ENCODE measurements around the gene MRPS6. TPM values are rescaled to one million over a fixed set of nuclear protein-coding genes. Genes with fewer than 3 reads are reported as not detected.

MRPS6 gene
- total RNA-seq, 1 experiment from 2014 or later: 18.3 TPM

DNA sequence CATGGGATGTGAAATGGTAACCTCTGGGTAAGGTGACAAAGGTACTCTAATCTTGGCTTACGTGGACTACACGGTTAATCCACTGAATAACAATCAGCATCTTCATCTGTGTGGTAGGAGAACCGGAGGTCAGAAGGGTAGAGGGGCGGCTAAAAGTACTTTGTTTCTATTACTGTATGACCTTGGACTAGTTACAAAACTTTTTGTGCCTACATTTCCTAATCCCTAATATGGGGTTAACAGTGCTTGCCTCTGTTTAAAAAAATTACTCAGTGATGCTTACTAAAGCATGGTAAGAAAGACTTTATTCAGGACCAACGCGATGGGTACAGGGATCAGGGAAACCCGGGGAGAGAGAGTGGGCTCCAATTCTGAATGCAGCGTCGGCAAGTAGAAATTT, 1.7 kb upstream of the MRPS6 start:
- no peak for DNase-seq (ENCODE audit: low read depth)

DNA sequence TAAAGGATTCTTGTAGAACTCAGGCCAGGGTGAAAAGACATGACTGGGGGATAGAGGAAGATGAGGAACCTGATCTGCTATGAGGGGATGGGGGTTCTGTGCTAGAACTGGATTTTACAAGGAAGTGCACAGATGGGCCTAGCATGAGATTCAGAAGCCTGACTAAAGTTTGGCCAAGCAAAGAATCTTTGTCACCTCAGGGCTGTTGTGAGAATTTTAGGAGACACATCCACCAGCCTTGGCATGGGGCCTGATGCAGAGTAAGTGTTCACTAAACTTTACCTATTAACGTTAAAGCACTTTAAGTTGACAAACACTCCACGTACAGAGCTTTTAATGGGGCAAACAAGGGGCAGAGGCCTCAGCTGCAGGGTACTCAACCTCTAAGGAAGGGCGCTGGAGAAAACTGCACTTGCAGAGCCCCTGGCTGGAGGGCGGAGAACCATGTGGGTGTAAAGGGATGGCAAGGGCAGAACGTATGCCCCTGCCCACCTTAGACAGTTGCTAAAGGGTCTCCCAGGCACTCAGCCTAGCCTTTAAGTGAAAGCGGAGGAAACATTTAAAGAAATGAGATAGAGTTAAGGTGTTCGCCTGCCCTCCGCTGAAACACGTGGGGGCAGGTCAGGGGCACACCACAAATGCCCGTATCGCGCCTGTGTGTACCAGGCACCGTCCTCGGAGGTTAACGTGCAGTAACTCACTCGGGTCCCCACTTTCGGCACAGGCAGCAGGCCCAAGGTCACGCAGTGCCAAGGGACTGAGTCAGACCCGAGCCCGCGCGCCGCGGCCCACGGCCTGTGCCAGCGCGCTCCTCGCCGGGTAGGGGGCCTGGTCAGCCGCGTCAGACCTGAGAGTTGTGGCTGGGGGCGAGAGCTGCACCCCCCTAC, 990 bp upstream of the MRPS6 start:
- DNase-seq (ENCODE audit: low read depth): no peak

DNA sequence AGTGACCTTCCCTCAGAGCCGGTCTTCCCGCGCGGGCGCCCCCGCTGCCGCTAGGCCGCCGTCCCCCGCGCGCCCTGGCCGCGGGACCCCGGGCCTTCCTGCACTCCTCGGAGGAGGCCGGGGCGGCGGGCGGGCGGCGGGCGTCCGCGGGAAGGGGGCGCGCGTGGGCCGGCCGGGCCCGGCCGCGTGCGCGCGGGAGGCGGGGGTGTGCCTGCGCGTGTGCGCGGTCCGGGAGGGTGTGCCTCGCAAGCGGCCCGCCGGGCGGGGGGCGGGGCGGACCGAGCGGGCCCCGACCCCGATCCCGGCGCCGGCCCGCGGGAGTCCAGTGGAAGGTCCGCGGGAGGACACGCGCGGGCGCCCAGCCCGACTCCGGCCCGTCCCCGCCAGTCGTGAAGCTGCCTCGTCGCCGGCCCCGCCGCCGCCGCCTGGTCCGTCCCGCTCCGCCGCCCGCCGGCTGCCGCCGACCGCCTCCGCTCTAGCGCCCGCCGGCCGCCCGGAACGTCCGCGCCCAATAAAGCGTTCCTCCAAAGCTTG, 438 bp downstream of the MRPS6 start:
- peak; percentile 45 for DNase-seq (ENCODE audit: low read depth)

DNA sequence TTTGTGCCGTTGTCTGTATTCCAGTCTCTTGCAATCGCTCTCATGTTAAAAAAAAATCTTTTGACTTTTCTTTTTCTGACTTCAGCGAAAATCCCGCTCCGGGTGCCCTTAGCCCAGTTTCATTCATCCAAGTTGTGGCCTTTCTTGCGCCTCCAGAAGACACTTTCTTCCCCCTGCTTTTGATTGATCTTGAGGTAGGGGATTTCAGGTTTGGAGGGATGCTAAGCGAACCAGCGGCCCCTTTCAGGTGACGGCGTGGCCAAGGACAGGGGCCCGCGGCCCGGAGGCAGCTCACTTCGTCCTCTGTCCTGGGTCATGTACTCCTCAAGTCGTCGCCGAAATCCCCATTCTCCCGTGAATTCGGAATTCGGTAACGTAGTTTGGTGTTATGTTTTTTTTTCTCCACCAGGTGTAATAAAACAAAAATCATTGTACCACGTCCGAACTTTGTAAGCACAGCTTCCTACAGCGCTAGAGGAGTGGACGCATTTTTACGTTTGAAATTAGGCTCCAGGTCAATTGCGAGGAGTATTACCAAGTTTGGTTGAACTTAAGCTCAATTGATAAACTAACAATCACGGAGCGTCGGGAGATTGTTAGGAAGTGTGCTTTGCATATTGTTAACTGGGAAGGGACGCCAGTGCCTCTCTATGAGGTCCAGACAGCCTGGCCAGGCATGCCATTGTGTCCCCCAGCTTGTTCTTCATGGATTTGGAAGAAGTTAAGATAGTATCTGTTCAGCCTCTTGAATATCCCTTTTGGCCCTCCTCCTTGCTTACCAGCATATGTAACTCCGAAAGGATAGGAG, 1.1 kb downstream of the MRPS6 start:
- DNase-seq (ENCODE audit: low read depth): peak; percentile 17

DNA sequence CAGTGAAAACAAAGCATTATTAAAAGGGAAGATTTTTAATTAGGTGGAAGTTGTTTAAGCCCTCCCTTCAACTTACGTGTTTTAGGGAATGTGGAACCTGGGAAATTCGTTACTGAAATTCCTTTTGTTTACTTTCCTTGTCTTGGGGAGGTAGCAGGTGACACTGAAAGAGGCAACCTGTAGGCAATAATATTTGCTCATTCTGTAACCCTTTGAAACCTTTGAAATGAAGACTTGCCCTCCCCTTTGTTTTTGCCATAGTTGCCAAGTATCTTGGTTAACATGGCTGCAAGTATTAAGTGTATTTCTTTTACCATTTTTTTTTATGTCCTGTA, 1.7 kb downstream of the MRPS6 start:
- no peak for DNase-seq (ENCODE audit: low read depth)

DNA sequence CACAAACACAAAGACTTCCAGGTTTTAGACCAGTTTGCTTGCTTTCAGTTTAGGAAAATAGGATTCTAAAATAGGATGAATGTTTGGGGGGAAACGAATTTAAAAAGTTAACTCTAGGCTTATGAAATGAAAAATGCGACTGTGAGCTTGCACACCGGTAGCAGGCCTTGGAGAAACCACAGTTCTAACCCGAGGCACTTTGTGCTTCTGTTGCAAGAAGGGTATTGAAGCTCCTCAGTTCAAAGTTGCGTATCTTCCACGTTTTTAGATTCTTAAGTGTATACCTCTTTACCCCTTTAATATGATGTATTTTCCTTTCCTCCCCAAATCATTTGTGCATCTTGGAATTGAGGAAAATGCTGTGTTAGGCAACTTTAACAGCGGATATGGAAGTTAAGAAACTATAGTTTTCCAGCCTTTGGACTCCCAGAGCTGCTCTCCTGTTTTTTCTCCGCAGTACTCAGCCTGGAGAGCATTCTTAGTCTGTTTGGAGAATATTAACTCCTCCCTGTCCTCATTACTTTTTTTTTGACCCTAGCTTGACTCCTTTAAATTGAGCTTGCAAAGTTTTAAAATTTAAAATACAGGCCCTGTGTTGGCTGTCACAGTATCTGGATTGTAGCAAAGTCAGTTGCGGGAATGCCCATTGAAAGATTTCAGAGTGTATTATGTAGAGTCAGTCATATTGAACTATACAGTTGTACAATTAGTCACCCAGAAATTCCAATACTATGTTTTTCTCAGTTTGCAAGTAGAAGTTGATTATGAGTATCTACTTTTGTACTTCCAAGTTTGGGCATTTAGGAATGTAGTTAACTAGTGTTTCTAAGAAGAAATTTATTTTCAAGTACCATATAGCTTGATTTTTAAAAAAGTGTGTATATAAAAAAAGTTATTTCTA, 2.6 kb downstream of the MRPS6 start:
- no peak for DNase-seq (ENCODE audit: low read depth)

DNA sequence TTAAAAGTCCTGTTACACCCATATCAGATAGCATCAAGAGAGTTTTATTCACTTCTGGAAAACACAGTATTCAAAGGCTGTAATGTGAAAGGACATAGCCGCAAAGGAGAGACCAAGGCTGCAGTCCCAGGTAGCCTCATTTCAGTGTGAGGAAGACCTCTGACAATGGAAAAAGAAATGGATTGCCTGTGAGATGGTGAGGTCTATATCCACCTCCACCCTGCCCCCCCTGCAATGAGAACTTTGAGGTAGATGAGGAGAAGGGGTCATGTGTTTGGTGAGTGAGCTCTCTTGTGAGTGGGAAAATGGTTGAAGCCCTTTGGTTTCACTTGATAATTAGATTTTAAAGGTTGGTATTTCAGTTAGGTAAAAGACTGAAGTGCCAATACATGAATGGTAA, 3.5 kb downstream of the MRPS6 start:
- no peak for DNase-seq (ENCODE audit: low read depth)

DNA sequence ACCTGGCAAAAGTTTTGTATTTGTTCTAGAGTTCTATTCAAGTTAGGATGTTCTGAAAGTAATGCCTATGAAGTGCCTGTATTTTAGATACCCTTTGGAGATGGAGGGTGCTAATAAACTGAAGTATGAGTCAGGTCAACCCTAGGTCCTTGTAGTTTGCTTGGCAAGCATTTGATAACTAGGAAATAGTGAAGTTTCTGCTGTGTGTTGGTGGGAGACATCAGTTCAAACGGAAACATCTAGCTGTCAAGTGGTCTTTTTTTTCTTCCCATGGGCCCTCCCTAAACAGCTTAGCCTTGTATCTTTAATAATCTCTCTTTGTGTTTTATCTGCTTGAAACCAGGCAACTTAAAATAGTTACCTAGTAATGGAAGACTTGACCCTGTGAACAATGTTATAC, 4.5 kb downstream of the MRPS6 start:
- DNase-seq (ENCODE audit: low read depth): no peak

DNA sequence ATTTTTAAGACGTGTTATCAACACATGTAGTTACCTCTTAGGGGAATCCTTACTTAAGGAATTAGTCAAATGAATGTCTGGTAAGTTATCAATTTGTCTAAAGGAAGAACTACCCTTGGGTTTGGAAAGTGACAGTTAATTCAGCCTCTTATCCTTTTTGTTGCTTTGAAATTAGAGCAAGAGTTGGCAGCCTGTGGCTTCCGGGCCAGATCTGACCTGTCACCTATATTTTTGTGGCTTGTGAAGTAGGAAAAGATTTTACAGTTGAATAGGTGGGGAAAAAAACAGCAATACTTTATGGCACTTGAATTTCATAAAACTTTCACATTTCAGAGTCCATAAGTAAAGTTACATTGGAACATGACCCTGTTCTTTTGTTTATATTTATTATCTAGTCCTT, 5.5 kb downstream of the MRPS6 start:
- DNase-seq (ENCODE audit: low read depth): peak; percentile 34

DNA sequence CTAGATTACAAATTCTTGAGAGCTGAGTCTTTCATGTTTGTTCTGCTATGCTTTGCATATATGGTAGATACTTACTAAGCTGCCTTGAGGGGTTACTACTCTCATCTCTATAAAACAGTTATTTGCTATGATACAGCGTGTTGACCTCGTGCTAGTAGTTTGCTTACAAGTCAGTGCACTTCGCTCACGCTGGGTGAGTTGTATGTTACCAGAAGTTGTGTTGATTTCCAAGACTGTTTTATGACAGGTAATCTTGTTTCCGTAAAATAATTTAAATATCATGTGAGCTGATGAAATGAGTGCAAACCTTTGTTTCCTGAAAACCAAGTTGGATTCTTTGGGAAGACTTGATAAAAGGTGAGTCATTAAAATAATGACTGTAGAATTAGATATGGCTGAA, 7.3 kb downstream of the MRPS6 start:
- DNase-seq (ENCODE audit: low read depth): no peak

DNA sequence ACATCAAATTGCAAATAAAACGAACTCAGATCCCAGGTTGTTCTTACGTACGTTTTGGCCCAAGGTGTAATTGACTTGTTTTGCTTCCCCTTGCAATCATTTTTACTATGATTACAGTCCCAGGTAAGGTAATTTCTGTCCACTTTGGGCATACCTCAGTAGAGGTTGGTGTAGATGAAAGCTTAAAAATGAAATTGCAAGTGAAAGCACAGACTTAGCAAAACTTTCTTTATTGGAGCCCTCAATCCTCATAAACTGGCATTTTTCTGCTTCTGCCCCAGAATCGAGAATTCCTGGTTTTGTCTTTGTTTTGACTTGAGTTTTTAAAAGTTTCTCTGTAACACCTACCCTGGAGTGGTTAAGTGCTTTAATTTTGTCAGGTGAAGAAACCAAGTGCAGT, 9.4 kb downstream of the MRPS6 start:
- no peak for DNase-seq (ENCODE audit: low read depth)

DNA sequence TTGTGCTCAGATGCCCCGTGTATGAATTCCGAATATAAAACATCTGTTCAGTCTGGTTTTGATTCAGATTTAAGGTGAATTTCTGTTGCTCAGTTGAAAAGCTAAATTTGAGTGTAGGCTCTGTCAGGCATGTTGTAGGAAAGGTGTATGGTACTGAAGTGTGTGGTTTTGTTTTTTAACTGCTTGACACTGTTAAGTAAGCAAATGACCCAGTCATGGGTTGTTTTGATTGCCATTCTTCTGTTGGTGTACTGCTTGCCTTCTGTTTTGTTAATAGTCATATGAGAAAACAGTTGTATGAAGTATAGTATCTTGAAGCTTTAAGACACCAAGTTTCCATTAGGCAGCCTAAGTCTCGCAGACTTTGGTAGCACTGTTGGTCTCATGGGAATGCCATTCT, 10.0 kb downstream of the MRPS6 start:
- no peak for DNase-seq (ENCODE audit: low read depth)

DNA sequence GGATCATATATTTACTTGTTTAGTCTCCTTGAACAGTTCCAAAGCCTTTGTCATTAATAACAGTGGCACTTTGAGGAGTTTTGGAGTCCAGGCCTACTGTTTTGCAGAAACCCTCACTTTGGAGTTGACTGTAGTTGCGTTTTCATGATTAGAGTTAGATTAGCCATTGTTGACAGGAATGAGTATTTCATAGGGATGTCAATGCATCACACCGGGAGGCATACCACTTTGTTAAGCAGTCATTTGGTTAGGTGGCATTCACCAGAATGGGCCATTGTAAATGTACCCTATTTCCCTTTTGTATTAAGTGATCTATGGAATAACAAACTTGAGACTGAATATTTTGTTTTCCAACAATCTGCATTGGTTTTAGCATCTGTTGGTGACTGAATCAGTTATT, 11.8 kb downstream of the MRPS6 start:
- DNase-seq (ENCODE audit: low read depth): no peak

DNA sequence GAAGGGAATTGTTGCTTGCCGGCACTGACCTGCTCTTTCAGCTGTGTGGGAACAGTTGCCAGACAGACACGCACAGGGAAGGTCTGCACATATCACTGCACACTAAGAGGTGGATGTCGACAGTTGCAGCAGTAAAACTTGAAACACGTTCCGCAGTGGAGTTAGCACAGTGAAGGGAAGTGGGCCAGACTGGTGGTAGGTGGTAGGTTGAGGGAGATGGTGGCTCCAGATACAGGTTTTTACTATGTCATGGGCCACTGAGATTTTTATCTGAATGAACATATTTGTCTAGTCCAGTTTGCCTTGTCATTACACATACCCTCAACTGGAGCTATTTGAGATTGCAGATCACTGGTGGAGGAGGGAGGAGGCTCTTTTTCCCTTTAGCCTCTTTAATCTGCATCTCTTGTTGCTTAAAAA, 13.5 kb downstream of the MRPS6 start:
- no peak for DNase-seq (ENCODE audit: low read depth)

DNA sequence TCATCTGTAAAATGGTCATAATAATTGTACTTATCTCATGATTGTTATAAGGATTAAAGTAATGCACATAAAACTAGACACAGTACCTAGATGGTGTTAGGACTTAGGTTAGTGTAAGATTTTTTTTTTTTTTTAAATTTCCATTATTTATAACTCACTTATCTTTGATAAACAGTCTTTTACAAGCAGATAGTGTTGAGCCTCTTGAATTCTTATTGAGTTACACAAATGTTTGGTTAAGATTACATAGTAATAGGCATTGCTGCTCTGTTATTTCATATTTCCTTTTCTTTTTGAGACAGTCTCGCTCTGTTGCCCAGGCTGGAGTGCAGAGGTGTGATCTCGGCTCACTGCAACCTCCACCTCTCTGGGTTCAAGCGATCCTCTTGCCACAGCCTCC, 15.4 kb downstream of the MRPS6 start:
- DNase-seq (ENCODE audit: low read depth): no peak

DNA sequence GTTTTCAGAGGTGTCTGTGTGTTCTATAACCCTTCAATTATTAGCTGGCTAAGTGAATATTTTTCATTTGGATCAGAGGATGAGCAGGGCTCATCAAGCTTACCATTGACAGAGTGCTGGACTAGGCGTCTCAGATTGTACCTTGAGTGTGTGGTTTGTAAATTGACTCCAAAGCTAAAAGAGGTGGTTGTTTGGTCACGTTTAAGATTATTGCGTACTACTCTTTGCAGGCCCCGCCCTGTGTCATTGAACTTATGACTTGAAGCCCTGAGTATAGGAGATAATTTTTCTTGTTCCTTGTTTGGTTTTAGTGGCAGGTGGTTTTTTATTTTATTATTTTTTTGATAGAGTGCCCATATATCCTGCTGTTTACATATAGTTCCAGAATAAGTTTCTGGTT, 17.7 kb downstream of the MRPS6 start:
- DNase-seq (ENCODE audit: low read depth): no peak

DNA sequence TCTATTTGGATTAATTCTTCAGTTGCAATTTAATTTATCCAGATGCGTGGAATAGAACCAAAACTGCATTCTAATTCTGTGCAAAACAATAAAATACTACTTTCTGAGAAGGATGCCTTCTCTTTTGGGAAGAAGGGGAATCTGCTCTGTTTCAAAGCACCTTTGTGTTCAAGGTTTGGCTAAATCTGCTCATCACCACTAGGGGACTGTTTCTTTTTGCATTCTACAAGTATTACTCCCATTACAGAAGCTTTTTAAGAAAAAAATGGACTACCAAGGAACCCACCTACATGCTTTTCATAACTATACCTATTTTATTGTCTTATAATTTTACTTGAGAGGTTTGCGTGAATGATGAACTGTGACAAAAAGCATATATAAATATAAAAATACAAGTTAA, 18.2 kb downstream of the MRPS6 start:
- no peak for DNase-seq (ENCODE audit: low read depth)

DNA sequence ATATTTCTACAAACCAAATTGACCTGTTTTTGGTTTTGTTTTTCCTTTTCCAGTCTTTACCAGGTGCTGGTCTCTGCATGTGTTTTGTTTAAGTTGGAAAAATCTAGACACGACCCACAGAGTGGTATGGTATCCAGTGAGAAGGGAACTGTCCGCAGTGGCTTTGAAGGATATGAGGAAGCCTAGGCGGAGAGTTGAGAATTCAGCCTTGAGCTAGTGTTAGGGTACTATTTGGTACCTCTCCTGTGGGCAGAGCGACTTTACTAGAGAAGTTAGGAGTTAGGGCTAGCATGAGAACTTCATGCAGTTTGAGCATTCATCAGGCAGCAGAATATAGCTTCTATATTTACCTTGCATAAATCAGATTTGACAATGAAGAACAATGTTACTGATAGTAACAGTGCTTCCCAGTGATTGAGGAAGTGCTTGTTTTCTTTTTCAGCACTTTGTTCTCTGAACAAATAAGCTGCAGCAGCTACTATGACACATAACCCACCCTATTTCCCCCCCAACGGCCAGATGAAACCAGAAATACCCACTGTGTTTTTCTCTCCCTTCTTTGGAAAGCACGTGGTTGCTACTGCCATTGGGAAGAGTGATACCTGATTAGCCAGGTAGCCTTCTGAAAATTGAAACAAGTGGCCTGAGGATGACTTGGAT, 19.0 kb downstream of the MRPS6 start:
- peak; percentile 17 for DNase-seq (ENCODE audit: low read depth)

DNA sequence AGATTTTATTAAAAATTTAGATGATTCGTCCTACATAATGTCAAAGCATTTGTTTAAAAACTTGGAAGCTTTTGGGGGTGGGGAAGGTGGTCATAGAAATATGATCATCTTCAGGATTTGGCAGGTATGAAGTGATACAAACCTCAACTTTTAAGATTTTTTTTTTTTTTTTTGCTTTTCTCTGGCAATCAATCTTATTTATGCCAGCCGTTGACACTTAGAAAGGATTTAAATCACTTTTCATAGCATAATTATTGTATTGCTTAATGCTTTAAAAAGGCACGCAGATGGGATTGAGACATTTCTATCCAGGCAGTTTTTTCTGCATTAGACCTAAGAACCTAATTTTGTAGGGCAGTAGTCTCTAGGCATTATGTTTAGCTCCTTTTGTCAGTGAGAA, 19.7 kb downstream of the MRPS6 start:
- DNase-seq (ENCODE audit: low read depth): no peak

DNA sequence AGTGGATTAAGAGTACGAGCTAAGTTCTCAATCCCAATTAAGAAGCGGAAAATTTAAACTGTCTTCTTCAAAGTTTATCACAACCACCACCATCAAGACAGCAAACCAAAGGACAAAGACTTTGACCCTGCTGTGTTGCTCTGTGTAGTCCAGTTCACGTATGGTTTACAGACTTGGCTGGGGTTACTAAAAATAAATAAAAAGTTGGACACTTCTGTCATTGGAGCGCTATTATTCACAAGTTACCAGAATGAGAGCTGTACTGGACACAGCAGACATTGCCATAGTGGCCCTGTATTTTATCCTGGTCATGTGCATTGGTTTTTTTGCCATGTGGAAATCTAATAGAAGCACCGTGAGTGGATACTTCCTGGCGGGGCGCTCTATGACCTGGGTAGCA, 21.6 kb downstream of the MRPS6 start:
- DNase-seq (ENCODE audit: low read depth): no peak

DNA sequence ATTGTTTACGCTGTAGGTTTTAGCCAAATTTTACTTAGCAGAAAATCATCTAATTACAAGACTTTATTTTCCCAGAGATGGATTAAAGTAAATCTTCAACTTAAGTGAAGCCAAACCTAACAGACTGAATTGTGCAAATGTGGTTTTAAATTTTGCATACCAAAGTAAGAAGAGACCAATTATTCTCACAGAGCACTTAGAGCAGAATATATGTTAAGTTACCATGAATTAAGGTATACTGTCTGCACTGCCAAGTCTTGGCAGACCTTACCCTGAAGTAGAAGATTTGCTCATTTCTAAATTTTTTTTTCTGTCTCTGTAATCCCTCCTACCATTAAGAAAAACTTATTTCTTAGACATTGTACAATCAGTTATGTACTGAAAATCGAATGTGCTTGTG, 24.1 kb downstream of the MRPS6 start:
- no peak for DNase-seq (ENCODE audit: low read depth)
